Spleen (tissue), 11 donors: ENCODE data around the gene RPL26. TPM values are rescaled to one million over a fixed set of nuclear protein-coding genes. Genes with fewer than 3 reads are reported as not detected.

Experiments used
- DNase-seq: peaks from one replicate; pipeline ENCODE4 v3.0.0-alpha.2; 2020
- H3K27ac ChIP-seq, 8 donors: fragments of 200-600 bp; sonication (generic) in 7 of 8; 1 replicate in 4 of 8; 2 replicates in 4 of 8; pipeline versions ENCODE4 v1.5.0 to v1.8.0; 2016 to 2021; ENCODE audit warnings: inconsistent platforms in 4 of 8, mild to moderate bottlenecking in 4 of 8, moderate library complexity in 1 of 8
- H3K27me3 ChIP-seq, 7 donors: fragments of 200-600 bp; sonication (generic) in 6 of 7; replicated peaks in 1 of 7; 1 replicate in 4 of 7; 2 replicates in 3 of 7; pipeline versions ENCODE4 v1.5.0 to v1.8.0; 2016 to 2021; ENCODE audit warnings: inconsistent platforms in 3 of 7, mild to moderate bottlenecking in 1 of 7
- H3K36me3 ChIP-seq, 6 donors: fragments of 200-600 bp; sonication (generic) in 5 of 6; 1 replicate in 4 of 6; 2 replicates in 2 of 6; pipeline versions ENCODE4 v1.5.0 to v1.8.0; 2016 to 2021; ENCODE audit warnings: inconsistent platforms in 2 of 6
- H3K4me1 ChIP-seq, 6 donors: fragments of 200-600 bp; sonication (generic) in 5 of 6; 1 replicate in 3 of 6; 2 replicates in 3 of 6; pipeline versions ENCODE4 v1.5.0 to v1.8.0; 2016 to 2021; ENCODE audit warnings: inconsistent platforms in 3 of 6
- H3K4me3 ChIP-seq, 8 donors: fragments of 200-600 bp; sonication (generic) in 7 of 8; 1 replicate in 4 of 8; 2 replicates in 4 of 8; pipeline versions ENCODE4 v1.5.0 to v1.8.0; 2016 to 2021; ENCODE audit warnings: inconsistent platforms in 4 of 8, mild to moderate bottlenecking in 4 of 8, moderate library complexity in 2 of 8
- H3K9me3 ChIP-seq, 8 donors: fragments of 200-600 bp; sonication (generic) in 7 of 8; 1 replicate in 4 of 8; 2 replicates in 4 of 8; pipeline versions ENCODE4 v1.5.0 to v1.8.0; 2016 to 2021; ENCODE audit warnings: inconsistent platforms in 4 of 8
- CTCF ChIP-seq, 11 experiments: fragments of 200-600 bp in 7 of 11; fragments of 450-650 bp in 4 of 11; sonication (generic) in 4 of 11; IDR thresholded peaks in 8 of 11; conservative IDR thresholded peaks in 3 of 11; 1 replicate in 7 of 11; 2 replicates in 4 of 11; pipeline versions ENCODE4 v1.4.0 to v1.8.0; 2016 to 2021; ENCODE audit warnings: antibody characterized with exemption in 11 of 11, inconsistent platforms in 4 of 11, mild to moderate bottlenecking in 1 of 11
- POLR2A ChIP-seq, 3 donors: fragments of 450-650 bp; IDR thresholded peaks; one replicate each; pipeline ENCODE4 v1.5.1; 2017; ENCODE audit warnings: antibody characterized with exemption in 3 of 3, mild to moderate bottlenecking in 1 of 3
- POLR2AphosphoS5 ChIP-seq, 3 donors: sonication (generic); formaldehyde crosslinking; IDR thresholded peaks; one replicate each; pipeline ENCODE4 v1.5.1; 2017; ENCODE audit warnings: antibody characterized with exemption in 3 of 3
- WGBS, 5 donors: extraction: QIAGEN DNeasy Blood & Tissue Kit in 3 of 5; methylation state at CpG; one replicate each; pipeline versions ENCODE4 v1.1.5 to v1.1.7; 2013 to 2018; 5-methylcytosine and 5-hydroxymethylcytosine counted together
- intact Hi-C: fragments of 100-400 bp; cut with DNase I; formaldehyde crosslinking; loops from one replicate; pipeline ENCODE4 v1.15.0; 2023; ENCODE audit warnings: low total_unique reads
- polyA plus RNA-seq, 3 donors: library from polyadenylated mRNA; stranded (reverse); fragments of 200-250 nt; gene quantifications; one replicate each; pipeline ENCODE4 v1.2.1, GENCODE V29; 2013
- total RNA-seq, 7 donors: library from RNA; depleted of rRNA in 3 of 7; stranded (reverse); fragments of >200 nt in 3 of 7; fragmentation: NEBNext Ultra II Directional in 4 of 7; extraction: Animal tissue kit (Norgen Biotek cat#: 25700) in 4 of 7; gene quantifications; one replicate each; pipeline versions ENCODE4 v1.1.0 to v1.2.1, GENCODE V29; 2016 to 2021
- donor health status: healthy with polysubstance abuse.
- donor health status: DM: no; HTN: no; CAD: no; lungs with moderate emphysema.
- donor health status: DM: no; HTN: no; CAD: no.
- donor health status: Bipolar disorder and iron deficiency.
- donor health status: healthy.
- donor health status: DM: no; HTN: no; CAD: no.
- donor health status: DM: yes; HTN: yes; CAD: no.

RPL26 gene
- total and polyA plus RNA-seq, 10 donors, result 1,067 to 7,063 (median 3,227) TPM

- peaks cover 0 to 5% (median 0%) of the 10 kb centered on the region in 8 donors for H3K9me3 ChIP-seq
- TF ChIP-seq CTCF (IDR thresholded peaks at IDR 0.05 in 8 of 11, conservative IDR thresholded peaks at IDR 0.05 in 3 of 11) (no peak), POLR2AphosphoS5 (IDR thresholded peaks at IDR 0.05) (no peak), POLR2A (IDR thresholded peaks at IDR 0.05) (no peak)
- intact Hi-C loops, result no loop called here
- WGBS, 5 donors, result 53 to 64% (median 61%) methylated on average over 1 of the region's 1 CpG
- peak overlapping the region in 1 of 8 donors; percentile 54 for H3K4me3 ChIP-seq
- H3K36me3 ChIP-seq, result no peaks in the 10 kb centered on the region
- no peak for DNase-seq
- peaks cover 0 to 44% (median 13%) of the 10 kb centered on the region in 6 donors for H3K4me1 ChIP-seq
- H3K27ac ChIP-seq, result peak overlapping the region in 7 of 8 donors; percentile 52 to 91 (median 82)
- peaks cover 0 to 40% (median 4%) of the 10 kb centered on the region in 7 donors for H3K27me3 ChIP-seq
Measured at GRCh38 chr17:8418471-8418870, 35.5 kb upstream of the RPL26 start.

- H3K4me1 ChIP-seq, result peaks cover 0 to 44% (median 13%) of the 10 kb centered on the region in 6 donors
Measured at GRCh38 chr17:8417806-8418205, 34.8 kb upstream of the RPL26 start.

GRCh38 chr17:8413938-8414337 lies 30.9 kb upstream of the RPL26 start:
- intact Hi-C loops, result loop anchor here (5.0 kb wide), 1 partner anchor 333 kb away; no protein-coding TSS in a partner anchor
- Histone ChIP-seq H3K4me3 (peak overlapping the region in 3 of 8 donors; percentile 15 to 56 (median 25)), H3K4me1 (peaks cover 0 to 21% (median 9%) of the 10 kb centered on the region in 6 donors), H3K9me3 (peaks cover 0 to 5% (median 0%) of the 10 kb centered on the region in 8 donors), H3K36me3 (no peaks in the 10 kb centered on the region), H3K27ac (peak overlapping the region in 6 of 8 donors; percentile 61 to 91 (median 81)), H3K27me3 (peaks cover 0 to 40% (median 0%) of the 10 kb centered on the region in 7 donors)
- TF ChIP-seq CTCF (IDR thresholded peaks at IDR 0.05 in 8 of 11, conservative IDR thresholded peaks at IDR 0.05 in 3 of 11) (no peak), POLR2A (IDR thresholded peaks at IDR 0.05) (no peak), POLR2AphosphoS5 (IDR thresholded peaks at IDR 0.05) (no peak)
- no peak for DNase-seq

More at GRCh38 chr17:8417806-8418205, 34.8 kb upstream of the RPL26 start:
- H3K9me3 ChIP-seq, result peaks cover 0 to 5% (median 0%) of the 10 kb centered on the region in 8 donors
- H3K4me3 ChIP-seq, result peak overlapping the region in 1 of 8 donors; percentile 54
- peak overlapping the region in 7 of 8 donors; percentile 52 to 91 (median 82) for H3K27ac ChIP-seq
- peaks cover 0 to 40% (median 4%) of the 10 kb centered on the region in 7 donors for H3K27me3 ChIP-seq
- no peak for DNase-seq
- H3K36me3 ChIP-seq, result no peaks in the 10 kb centered on the region
- no peak for TF ChIP-seq POLR2A (IDR thresholded peaks at IDR 0.05)
- TF ChIP-seq CTCF (IDR thresholded peaks at IDR 0.05 in 8 of 11, conservative IDR thresholded peaks at IDR 0.05 in 3 of 11), result peak in 1 of 11 experiments; percentile 21
- peak in 1 of 3 donors; percentile 77 for TF ChIP-seq POLR2AphosphoS5 (IDR thresholded peaks at IDR 0.05)
- intact Hi-C loops, result no loop called here
- WGBS, 5 donors, result 65 to 90% (median 81%) methylated on average over 4 of the region's 4 CpGs

DNA sequence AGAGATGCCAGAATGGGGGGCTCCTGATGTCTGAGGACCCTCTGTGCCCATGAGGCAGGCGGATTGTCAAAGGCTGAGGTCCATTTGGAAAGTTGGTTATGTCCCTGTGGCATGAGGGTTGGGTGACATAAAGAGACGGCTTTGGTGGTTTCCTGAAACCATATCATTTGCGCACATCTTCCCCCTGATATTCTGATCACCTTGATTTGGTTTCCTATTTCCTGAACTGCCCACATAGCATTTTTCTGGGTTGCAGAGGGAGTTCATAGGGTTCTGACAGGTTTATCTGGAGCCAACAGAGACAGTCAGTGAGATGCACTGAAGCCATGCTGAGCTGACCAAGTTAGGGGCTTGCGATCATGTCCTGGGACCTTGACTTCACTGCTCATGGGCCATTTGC lies 30.3 kb upstream of the RPL26 start:
- H3K4me3 ChIP-seq, result peak overlapping the region in 3 of 8 donors; percentile 19 to 56 (median 25)
- WGBS, 5 donors, result 33 to 39% (median 38%) methylated on average over 4 of the region's 4 CpGs
- peaks cover 0 to 38% (median 3%) of the 10 kb centered on the region in 7 donors for H3K27me3 ChIP-seq
- TF ChIP-seq POLR2AphosphoS5 (IDR thresholded peaks at IDR 0.05), result no peak
- TF ChIP-seq POLR2A (IDR thresholded peaks at IDR 0.05), result no peak
- no peak for TF ChIP-seq CTCF (IDR thresholded peaks at IDR 0.05 in 8 of 11, conservative IDR thresholded peaks at IDR 0.05 in 3 of 11)
- H3K4me1 ChIP-seq, result peaks cover 0 to 19% (median 9%) of the 10 kb centered on the region in 6 donors
- intact Hi-C loops, result loop anchor here (5.0 kb wide), 1 partner anchor 334 kb away; no protein-coding TSS in a partner anchor
- peak overlapping the region in 7 of 8 donors; percentile 61 to 91 (median 76) for H3K27ac ChIP-seq
- no peaks in the 10 kb centered on the region for H3K36me3 ChIP-seq
- peaks cover 0 to 5% (median 0%) of the 10 kb centered on the region in 8 donors for H3K9me3 ChIP-seq
- DNase-seq, result no peak
